Measurements from ENCODE around the gene ATP6V1G3.

DNA sequence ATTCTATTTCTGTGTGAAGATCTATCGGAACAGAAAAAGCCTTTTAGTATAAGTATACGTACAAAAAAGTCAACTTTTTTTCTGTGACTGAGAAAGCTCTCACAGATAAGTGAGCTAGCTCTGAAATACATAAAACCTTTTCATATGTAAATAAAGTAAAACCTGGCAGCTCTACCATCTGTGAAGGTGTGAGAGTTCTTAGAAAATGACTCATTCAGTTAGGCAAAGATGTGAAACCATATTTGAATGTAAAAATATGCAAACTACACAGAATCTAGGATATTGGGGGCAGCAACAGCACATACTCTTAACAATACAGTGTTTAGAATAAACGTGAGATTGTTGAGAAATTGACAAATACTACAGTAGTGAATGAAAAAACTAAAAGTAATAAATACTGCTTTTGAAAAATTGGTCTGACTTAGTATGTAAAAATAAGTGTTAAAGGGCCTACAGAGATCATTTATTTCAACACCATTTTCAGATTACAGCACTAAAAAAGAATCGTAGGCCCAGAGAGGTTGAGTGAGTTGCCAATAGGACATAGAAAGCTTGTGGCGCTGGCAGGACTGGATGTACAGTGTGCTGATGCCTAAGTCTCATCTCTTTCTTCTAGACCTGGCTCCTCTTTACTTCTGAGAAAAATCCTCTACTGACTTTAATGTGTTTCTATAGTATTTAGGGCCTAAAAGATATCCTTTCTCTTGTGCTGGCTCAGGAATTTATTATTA, 19.8 kb downstream of the ATP6V1G3 start:
- TF ChIP-seq, protein P1, sequence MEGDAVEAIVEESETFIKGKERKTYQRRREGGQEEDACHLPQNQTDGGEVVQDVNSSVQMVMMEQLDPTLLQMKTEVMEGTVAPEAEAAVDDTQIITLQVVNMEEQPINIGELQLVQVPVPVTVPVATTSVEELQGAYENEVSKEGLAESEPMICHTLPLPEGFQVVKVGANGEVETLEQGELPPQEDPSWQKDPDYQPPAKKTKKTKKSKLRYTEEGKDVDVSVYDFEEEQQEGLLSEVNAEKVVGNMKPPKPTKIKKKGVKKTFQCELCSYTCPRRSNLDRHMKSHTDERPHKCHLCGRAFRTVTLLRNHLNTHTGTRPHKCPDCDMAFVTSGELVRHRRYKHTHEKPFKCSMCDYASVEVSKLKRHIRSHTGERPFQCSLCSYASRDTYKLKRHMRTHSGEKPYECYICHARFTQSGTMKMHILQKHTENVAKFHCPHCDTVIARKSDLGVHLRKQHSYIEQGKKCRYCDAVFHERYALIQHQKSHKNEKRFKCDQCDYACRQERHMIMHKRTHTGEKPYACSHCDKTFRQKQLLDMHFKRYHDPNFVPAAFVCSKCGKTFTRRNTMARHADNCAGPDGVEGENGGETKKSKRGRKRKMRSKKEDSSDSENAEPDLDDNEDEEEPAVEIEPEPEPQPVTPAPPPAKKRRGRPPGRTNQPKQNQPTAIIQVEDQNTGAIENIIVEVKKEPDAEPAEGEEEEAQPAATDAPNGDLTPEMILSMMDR (conservative IDR thresholded peaks at IDR 0.05; ENCODE audit: low read length), result no peak
- TF ChIP-seq EZH2phosphoT487 (IDR thresholded peaks at IDR 0.05; ENCODE audit: borderline replicate concordance, low read depth, low read length), result no peak
